HCT116 (cell line): ENCODE measurements around the gene TTC23. TPM values are rescaled to one million over a fixed set of nuclear protein-coding genes. Genes with fewer than 3 reads are reported as not detected.

Experiments used
- ATAC-seq: fragments of 200-7000 bp; cut with Tn5 transposase; 2 replicates; pipeline ENCODE4 v1.9.1; 2020; ENCODE audit warnings: mild to moderate bottlenecking, moderate library complexity
- BruUV-seq: library from RNA; stranded (reverse); fragments of 400-500 nt; replicated peaks from 2 replicates; lab custom pipeline; 2021; lab: Mats Ljungman, UMichigan
- CTCF ChIA-PET: fragments of 300-600 bp; sonication (Branson Sonifier 250); formaldehyde crosslinking; loops from one replicate; lab custom pipeline; 2021; ENCODE audit warnings: antibody characterized with exemption; lab: Charles Lee
- POLR2A ChIA-PET: fragments of 300-600, 350-600 bp; sonication (Branson Sonifier 250); formaldehyde crosslinking; loops from one replicate; lab custom pipeline; 2021; ENCODE audit warnings: antibody characterized with exemption; lab: Charles Lee
- RAD21 ChIA-PET, 2 experiments: fragments of 300-600 bp; sonication (Branson Sonifier 250); formaldehyde crosslinking; loops; one replicate each; lab custom pipeline; 2023; ENCODE audit warnings: low total read pairs in 2 of 2; ENCODE audit not compliant: uncharacterized antibody in 2 of 2, unreplicated experiment in 2 of 2, low non-redundant PET in 1 of 2; lab: Charles Lee
- DNase-seq: peaks from one replicate; pipeline ENCODE4 v3.0.0-alpha.2; 2010; ENCODE audit warnings: low read depth, low spot score
- H2AFZ ChIP-seq: fragments of 200-600 bp; shearing (Covaris generic), sonication (generic); 2 replicates; pipeline ENCODE4 v1.6.1; 2017; ENCODE audit warnings: low read depth, mixed run types, mixed read lengths, antibody characterized with exemption, low read length; ENCODE audit not compliant: poor library complexity, severe bottlenecking
- H3K27ac ChIP-seq: 2 replicates; pipeline ENCODE4 v1.5.1; 2012; ENCODE audit warnings: low read depth, low read length
- H3K27me3 ChIP-seq: fragments of 200-600 bp; sonication (generic); 2 replicates; pipeline ENCODE4 v1.6.1; 2016; ENCODE audit warnings: mixed run types, low read length, mixed read lengths; ENCODE audit not compliant: insufficient read depth
- H3K36me3 ChIP-seq, 2 experiments: fragments of 200-500 bp in 1 of 2; fragments of 200-600 bp in 1 of 2; sonication (Bioruptor generic) in 1 of 2; sonication (generic) in 1 of 2; 2 replicates each; pipeline versions ENCODE4 v1.5.1 to v1.6.1; 2014 to 2016; ENCODE audit warnings: low read length in 2 of 2, inconsistent platforms in 1 of 2, mixed read lengths in 1 of 2, mixed run types in 1 of 2; ENCODE audit not compliant: insufficient read depth in 2 of 2, control insufficient read depth in 1 of 2
- H3K4me1 ChIP-seq, 2 experiments: fragments of 200-600 bp in 1 of 2; sonication (generic) in 1 of 2; 2 replicates each; pipeline versions ENCODE4 v1.5.1 to v1.6.1; 2012 to 2017; ENCODE audit warnings: low read length in 2 of 2, inconsistent platforms in 1 of 2, mild to moderate bottlenecking in 1 of 2, mixed read lengths in 1 of 2, mixed run types in 1 of 2, moderate library complexity in 1 of 2; ENCODE audit not compliant: insufficient read depth in 2 of 2, control insufficient read depth in 1 of 2
- H3K4me2 ChIP-seq: fragments of 200-600 bp; sonication (generic); 2 replicates; pipeline ENCODE4 v1.6.1; 2017; ENCODE audit warnings: mixed run types, low read length, mixed read lengths
- H3K4me3 ChIP-seq, 2 experiments: fragments of 200-600 bp in 1 of 2; sonication (generic) in 1 of 2; replicated peaks in 1 of 2; 2 replicates each; pipeline ENCODE4 v1.5.1; 2011 to 2016; ENCODE audit warnings: low read length in 2 of 2, control low read depth in 1 of 2, low read depth in 1 of 2, mild to moderate bottlenecking in 1 of 2, mixed read lengths in 1 of 2, mixed run types in 1 of 2
- H3K79me2 ChIP-seq: fragments of 200-600 bp; sonication (generic); 2 replicates; pipeline ENCODE4 v1.6.1; 2017; ENCODE audit warnings: mild to moderate bottlenecking, mixed run types, low read length, moderate library complexity, mixed read lengths; ENCODE audit not compliant: insufficient read depth
- H3K9ac ChIP-seq: fragments of 200-600 bp; sonication (generic); 2 replicates; pipeline ENCODE4 v1.6.1; 2016; ENCODE audit warnings: low read length, mixed read lengths
- H3K9me2 ChIP-seq: fragments of 200-600 bp; sonication (generic), shearing (Covaris generic); 2 replicates; pipeline ENCODE4 v1.6.1; 2017; ENCODE audit warnings: mixed run types, mild to moderate bottlenecking, moderate library complexity; ENCODE audit not compliant: insufficient read depth
- H3K9me3 ChIP-seq, 2 experiments: fragments of 200-500 bp in 1 of 2; fragments of 200-600 bp in 1 of 2; sonication (Bioruptor generic) in 1 of 2; sonication (generic) in 1 of 2; 2 replicates each; pipeline ENCODE4 v1.6.1; 2014 to 2017; ENCODE audit warnings: low read length in 2 of 2, mixed read lengths in 2 of 2, inconsistent platforms in 1 of 2, low read depth in 1 of 2, mild to moderate bottlenecking in 1 of 2, mixed run types in 1 of 2, moderate library complexity in 1 of 2; ENCODE audit not compliant: control insufficient read depth in 1 of 2, insufficient read depth in 1 of 2
- H4K20me1 ChIP-seq: fragments of 200-600 bp; sonication (generic), shearing (Covaris generic); 2 replicates; pipeline ENCODE4 v1.6.1; 2017; ENCODE audit warnings: mixed run types, mild to moderate bottlenecking, moderate library complexity; ENCODE audit not compliant: insufficient read depth
- CEBPB ChIP-seq: IDR thresholded peaks from 2 replicates; pipeline ENCODE4 v1.6.1; 2012; ENCODE audit warnings: low read depth
- EGR1 ChIP-seq: IDR thresholded peaks from 2 replicates; pipeline ENCODE4 v1.6.1; 2012; ENCODE audit warnings: low read depth
- ELF1 ChIP-seq: IDR thresholded peaks from 2 replicates; pipeline ENCODE4 v1.6.1; 2012; ENCODE audit warnings: low read depth, borderline replicate concordance
- EZH2 ChIP-seq: fragments of 200-600 bp; sonication (generic); IDR thresholded peaks from 2 replicates; pipeline ENCODE4 v1.6.1; 2017; ENCODE audit warnings: antibody characterized with exemption, mixed run types
- EZH2phosphoT487 ChIP-seq: fragments of 200-600 bp; IDR thresholded peaks from 2 replicates; pipeline ENCODE4 v1.6.1; 2018; ENCODE audit warnings: antibody characterized with exemption, borderline replicate concordance
- POLR2A ChIP-seq: IDR thresholded peaks from 2 replicates; pipeline ENCODE4 v1.7.0; 2011; ENCODE audit warnings: borderline replicate concordance; ENCODE audit not compliant: insufficient read depth, insufficient read length; ENCODE audit errors: extremely low read depth
- RAD21 ChIP-seq: IDR thresholded peaks from 2 replicates; pipeline ENCODE4 v1.6.1; 2012; ENCODE audit warnings: low read depth, mild to moderate bottlenecking
- REST ChIP-seq: IDR thresholded peaks from 2 replicates; pipeline ENCODE4 v1.6.1; 2012; ENCODE audit warnings: low read depth
- SIN3A ChIP-seq: IDR thresholded peaks from 2 replicates; pipeline ENCODE4 v1.6.1; 2012; ENCODE audit warnings: low read depth
- TCF7L2 ChIP-seq: IDR thresholded peaks from 2 replicates; pipeline ENCODE4 v1.7.0; 2011; ENCODE audit warnings: borderline replicate concordance, inconsistent platforms; ENCODE audit not compliant: insufficient read depth, insufficient read length; ENCODE audit errors: extremely low read depth
- ZFX ChIP-seq: fragments of 450-650 bp; IDR thresholded peaks from 2 replicates; pipeline ENCODE4 v1.6.1; 2017
- ZNF274 ChIP-seq: fragments of 200-500 bp; sonication (Bioruptor generic); IDR thresholded peaks from 2 replicates; pipeline ENCODE4 v1.6.1; 2014; ENCODE audit warnings: mild to moderate bottlenecking, low read depth, low read length, inconsistent platforms
- intact Hi-C: fragments of 100-400 bp; cut with micrococcal nuclease; formaldehyde crosslinking; loops from 2 replicates; pipeline ENCODE4 v1.10.0; 2022
- total RNA-seq: library from RNA; stranded (reverse); gene quantifications from one replicate; pipeline ENCODE4 v1.2.1, GENCODE V29; 2021; ENCODE audit not compliant: unreplicated experiment
- TF ChIP-seq, protein P1 (sequence below): IDR thresholded peaks from 2 replicates; pipeline ENCODE4 v1.6.1; 2012
- TF ChIP-seq, protein P2 (sequence below), 3 experiments: fragments of 200-600 bp in 1 of 3; sonication (generic) in 1 of 3; IDR thresholded peaks in 2 of 3; conservative IDR thresholded peaks in 1 of 3; 2 replicates each; pipeline ENCODE4 v1.5.1; 2012 to 2017; ENCODE audit warnings: low read depth in 2 of 3, low read length in 2 of 3, antibody characterized with exemption in 1 of 3, borderline replicate concordance in 1 of 3, control low read depth in 1 of 3, mild to moderate bottlenecking in 1 of 3, mixed read lengths in 1 of 3, mixed run types in 1 of 3, moderate library complexity in 1 of 3; ENCODE audit not compliant: insufficient read depth in 1 of 3

Gene TTC23
- total RNA-seq, 1 experiment from 2014 or later, result 10.2 TPM

- H3K4me3 ChIP-seq, result no peak overlapping the region
- RAD21 ChIA-PET, result no interaction called here
- CTCF ChIA-PET, result no interaction called here
- DNase-seq (no peak), ATAC-seq (no peak)
- H3K4me1 ChIP-seq, result peaks cover 2 to 8% of the 10 kb centered on the region in 2 experiments; a peak in 2 of 4 replicates
- no peak overlapping the region for H3K4me2 ChIP-seq
- no peaks in the 10 kb centered on the region for H3K36me3 ChIP-seq
- H3K27ac ChIP-seq, result no peak overlapping the region
- H2AFZ ChIP-seq, result no peak overlapping the region
- H4K20me1 ChIP-seq, result no peaks in the 10 kb centered on the region
- no peaks in the 10 kb centered on the region; the same call in 1 of the 2 replicates for H3K9me2 ChIP-seq
- POLR2A ChIA-PET, result no interaction called here
- no peaks in the 10 kb centered on the region for H3K9me3 ChIP-seq
- H3K9ac ChIP-seq, result no peak overlapping the region
- H3K27me3 ChIP-seq, result no peaks in the 10 kb centered on the region
- BruUV-seq, result no TSS peak
- TF ChIP-seq ELF1 (no peak), CEBPB (no peak), REST (no peak), POLR2A (no peak), EZH2phosphoT487 (no peak), TCF7L2 (no peak), ZNF274 (no peak), EZH2 (no peak), EGR1 (no peak), ZFX (no peak), RAD21 (no peak), SIN3A (no peak)
- TF ChIP-seq, protein P1, sequence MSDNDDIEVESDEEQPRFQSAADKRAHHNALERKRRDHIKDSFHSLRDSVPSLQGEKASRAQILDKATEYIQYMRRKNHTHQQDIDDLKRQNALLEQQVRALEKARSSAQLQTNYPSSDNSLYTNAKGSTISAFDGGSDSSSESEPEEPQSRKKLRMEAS, result no peak
- TF ChIP-seq, protein P2, sequence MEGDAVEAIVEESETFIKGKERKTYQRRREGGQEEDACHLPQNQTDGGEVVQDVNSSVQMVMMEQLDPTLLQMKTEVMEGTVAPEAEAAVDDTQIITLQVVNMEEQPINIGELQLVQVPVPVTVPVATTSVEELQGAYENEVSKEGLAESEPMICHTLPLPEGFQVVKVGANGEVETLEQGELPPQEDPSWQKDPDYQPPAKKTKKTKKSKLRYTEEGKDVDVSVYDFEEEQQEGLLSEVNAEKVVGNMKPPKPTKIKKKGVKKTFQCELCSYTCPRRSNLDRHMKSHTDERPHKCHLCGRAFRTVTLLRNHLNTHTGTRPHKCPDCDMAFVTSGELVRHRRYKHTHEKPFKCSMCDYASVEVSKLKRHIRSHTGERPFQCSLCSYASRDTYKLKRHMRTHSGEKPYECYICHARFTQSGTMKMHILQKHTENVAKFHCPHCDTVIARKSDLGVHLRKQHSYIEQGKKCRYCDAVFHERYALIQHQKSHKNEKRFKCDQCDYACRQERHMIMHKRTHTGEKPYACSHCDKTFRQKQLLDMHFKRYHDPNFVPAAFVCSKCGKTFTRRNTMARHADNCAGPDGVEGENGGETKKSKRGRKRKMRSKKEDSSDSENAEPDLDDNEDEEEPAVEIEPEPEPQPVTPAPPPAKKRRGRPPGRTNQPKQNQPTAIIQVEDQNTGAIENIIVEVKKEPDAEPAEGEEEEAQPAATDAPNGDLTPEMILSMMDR (IDR thresholded peaks at IDR 0.05 in 2 of 3, conservative IDR thresholded peaks at IDR 0.05 in 1 of 3; ENCODE audit: borderline replicate concordance in 1 of 3, insufficient read depth in 1 of 3, low read depth in 2 of 3, low read length in 2 of 3), result no peak
- no peaks in the 10 kb centered on the region for H3K79me2 ChIP-seq
- intact Hi-C loops, result no loop called here
Measured at GRCh38 chr15:99257107-99257750, 7.8 kb upstream of the TTC23 start.
